Nucleus accumbens (tissue), 56 donors: Measurements from ENCODE around the gene PXMP2.

Experiments
- DNase-seq, 56 donors: peaks; one replicate each; lab custom pipeline; 2025; lab: John Stamatoyannopoulos, UW

PXMP2 gene

DNA sequence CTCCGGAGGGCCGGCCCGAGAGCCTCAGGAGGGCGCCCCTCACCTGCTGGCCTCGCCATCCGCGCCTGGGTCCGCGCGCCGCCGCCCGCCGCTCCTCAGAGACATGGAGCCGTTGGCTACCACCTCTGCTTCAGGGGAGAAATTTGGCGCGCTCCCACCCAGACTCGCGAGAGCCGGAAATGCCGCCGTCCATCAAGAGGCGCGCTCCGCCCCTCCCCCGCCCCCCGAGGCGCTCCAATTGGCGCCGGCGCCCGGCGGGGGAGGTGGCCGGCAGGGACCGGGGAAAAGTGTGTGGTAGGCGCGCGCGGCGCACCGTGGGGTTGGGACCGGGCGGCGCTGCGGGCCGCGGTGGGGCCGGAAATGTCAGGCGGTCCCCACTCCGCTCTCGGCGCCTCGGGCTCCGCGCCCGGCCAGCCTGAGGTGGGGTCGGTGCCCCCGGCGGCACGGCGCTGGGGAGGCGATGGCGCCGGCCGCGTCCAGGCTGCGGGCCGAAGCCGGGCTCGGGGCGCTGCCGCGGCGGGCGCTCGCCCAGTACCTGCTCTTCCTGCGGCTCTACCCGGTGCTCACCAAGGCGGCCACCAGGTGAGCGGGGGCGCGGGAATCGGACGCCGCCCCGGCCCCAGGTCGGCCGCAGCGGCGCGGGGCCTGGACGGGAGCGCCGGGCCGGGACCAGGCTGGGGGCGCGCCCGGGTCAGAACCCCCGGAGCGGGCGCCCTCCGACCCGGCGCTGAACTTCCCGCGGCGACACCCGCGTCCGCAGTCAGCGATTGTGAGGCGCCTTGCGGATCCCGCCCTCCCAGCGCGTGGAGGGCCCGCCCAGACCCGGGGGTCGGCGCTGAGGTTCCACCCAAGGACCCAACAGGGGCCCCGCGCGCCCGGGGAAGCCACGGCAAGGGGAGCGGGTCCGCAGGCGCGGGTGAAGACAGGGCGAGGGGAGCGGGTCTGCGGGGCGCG is at the start of gene PXMP2, which contains the start of gene POLE:
Gene PXMP2 (plus strand): TSS at position 377 of the 954 bp plus-strand sequence. CDS start 84 bp downstream, at position 461.
Gene POLE (minus strand): TSS at position 132 of the 954 bp plus-strand sequence. CDS start 27 bp downstream, at position 105.
- peak in 55 of 56 donors; percentile 47 to 96 (median 86) for DNase-seq

DNA sequence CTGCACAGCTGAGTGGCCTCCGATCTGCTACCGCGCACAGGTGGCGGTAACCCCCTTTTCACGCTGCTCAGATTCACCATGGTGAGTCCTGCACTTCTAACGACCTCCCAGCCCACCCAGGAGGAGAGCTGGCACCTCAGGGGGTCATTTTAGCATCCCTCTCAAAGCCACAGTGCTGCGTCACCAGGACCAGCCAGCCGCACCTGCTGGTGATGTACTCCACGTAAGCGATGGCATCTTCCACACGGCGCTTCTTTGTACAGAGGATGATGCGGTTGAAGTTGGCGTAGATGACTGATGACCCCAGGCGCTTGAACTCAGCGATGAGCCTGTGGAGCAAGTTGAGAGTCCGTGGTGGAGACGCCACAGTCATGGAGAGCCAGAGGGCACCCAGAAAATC is 49.6 kb upstream of the PXMP2 start:
- DNase-seq = no peak

DNA sequence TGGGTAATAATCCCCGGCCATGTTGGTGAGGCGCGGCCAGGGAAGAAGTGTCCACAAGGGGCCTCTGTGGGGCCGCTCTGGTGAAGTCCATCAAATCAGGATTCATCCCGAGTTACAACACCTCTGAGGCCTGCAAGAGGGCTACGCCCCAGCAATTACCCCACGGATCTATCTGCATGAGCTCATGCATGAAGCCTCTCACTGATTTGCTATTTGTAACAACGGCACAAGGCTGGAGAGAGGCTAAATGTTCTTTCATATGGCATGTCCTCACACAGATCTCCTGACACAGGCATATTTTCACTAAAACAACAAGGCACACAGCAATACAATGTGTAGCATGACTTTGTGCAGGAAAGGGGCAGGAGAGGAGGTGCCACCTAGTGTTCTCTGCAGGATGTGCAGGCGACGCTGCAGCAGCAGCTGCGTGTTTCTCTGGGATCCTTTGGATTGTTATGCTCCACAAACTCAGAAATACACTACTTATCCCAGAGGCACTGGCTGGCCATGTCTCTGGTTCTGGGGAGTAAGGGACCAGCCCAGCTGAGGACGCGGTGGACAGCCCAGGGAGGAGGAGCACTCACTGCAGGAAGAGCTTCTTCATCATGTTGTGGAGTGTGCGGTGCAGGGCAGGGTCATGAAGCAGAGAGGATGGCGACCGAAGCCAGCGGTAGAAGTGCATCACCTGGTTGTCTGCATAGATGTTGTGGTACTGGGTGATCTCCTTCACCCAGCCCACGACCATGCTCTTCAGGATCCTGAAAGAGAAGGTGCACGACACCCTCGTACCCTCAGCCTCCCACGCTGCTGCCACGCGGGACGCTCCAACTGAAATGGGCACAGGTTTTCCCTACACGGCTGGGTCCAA is 48.6 kb upstream of the PXMP2 start:
- DNase-seq = peak in 11 of 56 donors; percentile 1 to 42 (median 7)

DNA sequence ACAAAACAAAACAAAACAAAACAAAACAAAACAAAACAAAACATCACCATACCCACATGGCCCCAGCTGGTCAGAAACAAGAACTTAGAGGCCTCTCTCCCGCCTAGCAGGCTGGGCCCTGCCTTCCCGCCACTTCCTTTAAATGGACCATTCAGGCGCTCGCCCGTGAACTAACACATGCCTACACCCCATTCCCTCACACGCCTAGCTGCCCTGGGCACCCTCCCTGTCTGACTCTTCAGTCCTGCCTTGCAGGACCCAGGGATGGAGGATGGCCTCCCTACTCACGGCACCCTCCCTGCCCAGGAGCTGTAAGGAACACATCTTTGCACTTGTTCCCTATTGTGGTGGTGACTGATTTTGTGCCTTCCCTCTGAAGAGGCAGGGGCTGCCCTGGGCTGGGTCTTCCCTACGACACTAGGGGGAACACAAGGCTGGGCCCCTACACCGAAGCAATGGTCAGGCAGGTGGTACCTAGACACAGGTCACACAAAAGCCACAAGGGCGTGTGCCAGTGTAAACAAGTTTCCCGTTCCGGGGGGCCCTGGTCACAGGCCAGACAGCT is 47.3 kb upstream of the PXMP2 start:
- no peak for DNase-seq

DNA sequence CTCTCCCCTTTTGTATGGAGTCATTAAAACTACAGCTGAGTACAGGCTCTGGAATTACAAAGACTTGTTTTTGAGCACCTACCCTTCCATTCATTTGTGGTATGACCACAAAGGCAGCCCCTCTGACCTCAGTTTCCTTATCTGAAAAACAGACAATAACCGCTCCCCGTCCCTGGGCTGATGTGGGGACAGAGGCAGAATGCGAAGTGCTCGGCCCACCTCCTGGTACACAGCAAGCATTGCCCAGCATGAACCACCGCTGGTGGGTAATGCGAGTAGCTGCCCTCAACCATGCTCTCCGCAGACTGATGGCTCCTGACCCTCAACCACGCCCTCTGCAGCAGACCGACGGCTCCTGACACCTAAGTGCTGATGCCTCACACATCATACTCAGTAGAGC is 46.5 kb upstream of the PXMP2 start:
- DNase-seq = no peak

DNA sequence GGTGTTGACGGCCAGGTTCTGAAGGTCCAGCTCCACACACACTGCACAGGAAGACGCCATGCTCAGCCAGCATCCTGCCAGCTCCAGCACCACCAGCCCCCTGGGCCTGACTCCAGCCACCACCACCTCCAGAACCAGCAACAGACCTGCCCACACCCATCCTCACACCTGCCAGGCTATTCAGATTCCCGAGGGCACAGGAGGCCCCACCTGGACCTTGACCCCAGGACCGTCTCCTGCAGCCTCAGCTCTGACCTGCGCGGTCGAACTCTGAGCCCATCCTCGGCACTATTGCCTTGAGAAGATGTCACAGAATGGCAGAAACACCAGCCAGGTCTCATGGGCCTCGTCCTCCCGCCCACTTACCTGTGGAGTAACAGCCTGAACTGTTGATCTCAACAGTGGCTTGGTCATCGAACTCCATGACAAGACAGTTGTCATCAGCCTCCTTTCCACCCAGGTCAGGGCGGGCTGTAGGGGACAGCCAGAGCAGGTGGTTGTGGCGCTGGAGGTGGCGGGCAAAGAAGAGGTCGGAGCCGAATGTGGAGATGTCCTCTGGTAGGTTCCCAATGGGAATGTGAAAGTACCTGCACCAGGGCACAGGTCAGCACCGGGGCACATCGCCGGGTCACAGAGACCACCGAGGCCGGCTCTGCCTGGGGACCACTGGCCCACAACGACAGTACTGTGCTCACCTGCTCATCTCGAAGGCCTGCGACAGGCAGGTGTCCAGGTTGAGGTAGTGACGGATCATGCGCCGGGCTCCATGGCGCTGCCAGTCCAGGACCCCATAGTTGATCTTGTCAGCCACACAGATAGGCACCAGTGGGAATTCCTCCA is 45.4 kb upstream of the PXMP2 start:
- DNase-seq = no peak

DNA sequence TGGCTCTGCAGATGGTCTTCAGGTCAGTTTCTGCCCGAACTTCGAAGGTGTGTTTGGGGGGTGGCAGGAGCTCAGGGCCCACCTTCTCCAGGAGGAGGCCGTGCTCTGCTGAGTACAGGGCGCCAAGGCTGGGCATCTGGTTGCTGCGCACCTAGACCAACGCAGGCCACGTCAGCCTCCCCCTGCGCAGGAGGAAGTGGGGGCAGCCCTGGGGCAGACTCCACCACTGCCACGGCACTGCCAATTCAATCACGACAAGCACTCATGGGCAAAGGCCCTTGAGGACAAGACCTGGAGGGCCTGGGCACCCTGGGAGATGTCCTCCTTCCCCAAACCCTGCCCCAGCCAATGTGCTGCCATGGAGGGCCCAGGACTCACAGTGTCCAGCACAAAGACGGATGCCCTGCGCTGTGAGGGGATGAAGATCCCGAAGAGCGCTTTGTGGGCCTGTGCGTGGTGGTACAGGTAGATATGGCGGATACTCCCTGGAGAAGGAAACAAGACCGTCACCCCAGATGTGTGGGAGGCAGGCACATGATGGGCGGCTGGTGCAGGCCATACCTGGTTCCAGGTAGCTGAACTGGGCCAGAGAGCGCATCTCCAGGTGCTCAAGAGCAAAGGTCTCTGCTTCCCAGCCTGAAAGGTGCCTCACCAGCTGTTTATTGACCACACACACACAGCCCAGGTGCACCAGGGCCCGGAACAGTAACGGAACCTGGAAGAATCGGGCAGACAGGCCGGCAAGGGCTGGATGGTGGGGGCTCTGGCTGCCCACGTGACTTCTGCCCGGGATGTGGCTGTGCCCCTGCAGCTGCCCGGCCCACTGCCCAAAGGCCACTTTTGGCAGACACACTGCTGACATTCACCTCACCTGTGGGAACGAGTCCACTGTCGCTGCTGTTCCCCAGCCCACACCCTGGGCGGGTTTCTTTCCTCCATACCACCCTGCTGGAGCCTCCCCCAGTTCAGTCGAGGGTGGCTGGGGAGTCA is 44.2 kb upstream of the PXMP2 start:
- no peak for DNase-seq

DNA sequence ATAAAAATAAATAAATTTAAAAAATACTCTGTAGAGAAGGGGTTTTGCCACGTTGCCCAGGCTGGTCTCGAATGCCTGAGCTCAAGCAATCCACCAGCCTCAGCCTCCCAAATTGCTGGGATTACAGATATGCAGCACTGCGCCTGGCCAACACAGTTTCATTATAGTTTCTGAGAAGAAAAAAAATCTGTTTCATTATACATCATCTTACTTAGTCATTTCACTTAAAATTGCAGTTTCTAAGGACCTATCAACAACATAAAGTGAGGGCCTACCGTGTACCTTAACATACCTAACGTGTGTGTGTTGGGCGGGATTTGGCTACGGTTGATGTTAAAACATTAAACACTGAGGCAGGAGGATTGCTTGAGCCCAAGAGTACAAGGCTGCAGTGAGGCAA is 40.5 kb upstream of the PXMP2 start:
- no peak for DNase-seq

DNA sequence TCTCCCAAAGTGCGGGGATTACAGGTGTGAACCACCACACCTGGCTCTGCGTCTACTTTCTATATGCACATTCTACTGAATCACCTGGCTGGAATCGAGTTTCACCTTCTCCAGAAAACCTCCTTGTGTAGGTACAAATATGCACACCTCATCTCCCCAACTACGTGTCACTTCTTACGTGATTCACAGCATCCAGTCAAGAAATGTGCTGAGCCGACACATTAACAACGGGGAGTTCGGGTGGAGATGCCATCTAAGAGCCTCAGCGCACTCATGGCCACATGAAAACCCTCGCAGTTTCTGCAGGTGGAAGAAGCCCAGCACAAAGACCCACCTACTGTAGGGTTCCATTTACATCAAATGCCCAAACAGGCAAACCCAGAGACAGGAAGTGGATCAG is 39.5 kb upstream of the PXMP2 start:
- DNase-seq = no peak

DNA sequence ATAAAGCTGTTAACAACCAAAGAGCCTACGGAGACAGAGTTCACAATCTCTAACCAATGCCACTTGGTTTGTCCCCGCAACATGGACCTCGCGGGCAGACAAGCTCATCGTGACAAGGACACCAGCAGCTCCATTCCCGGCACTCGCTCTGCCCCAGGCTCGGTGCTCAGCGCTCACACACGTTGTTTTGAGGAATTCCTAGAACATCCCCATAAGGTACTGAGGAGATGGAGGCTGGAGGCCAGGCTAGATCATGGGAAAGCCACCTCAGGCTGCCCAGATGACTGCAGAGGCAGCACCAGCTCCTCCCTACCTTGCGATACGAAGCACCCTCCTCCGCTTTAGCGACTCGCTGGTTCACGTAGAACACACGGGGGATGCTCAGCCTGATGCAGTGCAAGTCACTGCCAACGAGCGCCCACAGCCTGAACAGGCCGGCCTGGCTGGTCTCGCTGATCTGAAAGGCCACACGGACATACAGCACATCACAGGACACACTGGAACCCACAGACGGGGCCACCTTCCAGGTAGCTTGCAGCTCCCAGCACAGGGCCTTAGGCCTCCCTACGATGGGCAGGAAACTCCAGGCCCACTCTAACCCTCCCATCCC is 38.7 kb upstream of the PXMP2 start:
- no peak for DNase-seq

DNA sequence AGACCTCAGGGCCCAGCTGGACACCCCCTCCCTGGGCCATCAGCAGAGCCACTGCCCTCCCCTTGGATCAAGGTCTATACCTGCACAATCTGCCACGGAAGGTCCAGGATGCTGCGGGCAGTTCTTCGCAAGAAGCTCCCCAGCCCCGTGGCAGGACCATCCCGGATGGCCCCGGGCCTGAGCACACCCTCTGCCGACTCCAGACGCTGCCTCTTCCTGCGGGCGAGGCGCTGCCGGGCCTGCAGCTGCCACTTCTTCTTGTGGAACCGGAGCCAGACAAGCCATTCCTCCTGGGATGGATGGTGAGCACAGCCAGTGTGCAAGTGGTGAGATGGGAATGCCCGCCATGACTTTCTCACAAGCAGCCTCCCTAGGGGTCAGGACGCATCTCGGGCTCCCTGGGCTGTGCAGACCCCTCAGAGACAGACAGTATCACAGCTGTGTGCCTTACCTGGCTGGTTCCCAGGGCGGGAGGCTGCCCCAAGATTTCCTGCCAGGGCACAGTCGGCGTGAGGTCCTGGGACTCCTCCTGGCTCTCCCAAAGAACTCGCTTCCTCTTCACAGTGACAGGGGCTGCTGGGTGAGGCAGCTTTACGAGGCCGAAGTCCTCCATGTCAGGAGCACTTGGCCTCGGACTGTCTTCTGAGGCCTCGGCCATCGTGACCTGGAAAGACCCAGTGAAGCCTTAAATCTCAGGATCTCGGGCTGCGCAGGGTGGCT is 38.0 kb upstream of the PXMP2 start:
- DNase-seq = no peak

DNA sequence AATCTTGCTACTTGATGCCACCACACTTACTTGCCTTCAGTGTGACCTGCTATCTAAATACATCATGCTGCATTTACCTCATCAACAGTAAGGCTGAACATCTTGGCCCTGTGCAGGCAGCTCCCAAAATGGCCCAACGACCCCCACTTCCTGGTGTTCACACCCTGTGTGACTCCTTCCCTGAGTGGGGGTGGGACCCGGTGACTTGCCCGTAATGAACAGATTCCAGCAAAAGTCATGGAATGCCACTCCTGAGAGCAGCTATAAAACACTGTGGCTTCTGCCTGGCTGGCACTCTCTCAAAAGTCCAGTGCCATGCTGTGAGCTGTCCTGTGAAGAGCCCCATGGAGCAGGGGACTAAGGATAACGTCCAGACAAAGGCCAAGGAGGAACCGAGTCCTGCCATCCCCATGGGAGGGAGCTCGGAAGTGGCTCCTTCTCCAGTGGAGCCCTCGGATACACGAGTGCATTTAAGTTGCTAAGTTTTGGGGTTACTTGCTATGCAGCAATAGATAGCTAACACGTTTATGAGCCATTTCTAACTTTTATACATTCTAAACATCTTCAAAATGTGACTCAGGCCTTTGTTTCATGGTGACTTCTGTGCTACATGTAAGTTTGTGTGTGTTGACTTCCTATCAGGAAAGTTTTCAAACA is 35.8 kb upstream of the PXMP2 start:
- no peak for DNase-seq

DNA sequence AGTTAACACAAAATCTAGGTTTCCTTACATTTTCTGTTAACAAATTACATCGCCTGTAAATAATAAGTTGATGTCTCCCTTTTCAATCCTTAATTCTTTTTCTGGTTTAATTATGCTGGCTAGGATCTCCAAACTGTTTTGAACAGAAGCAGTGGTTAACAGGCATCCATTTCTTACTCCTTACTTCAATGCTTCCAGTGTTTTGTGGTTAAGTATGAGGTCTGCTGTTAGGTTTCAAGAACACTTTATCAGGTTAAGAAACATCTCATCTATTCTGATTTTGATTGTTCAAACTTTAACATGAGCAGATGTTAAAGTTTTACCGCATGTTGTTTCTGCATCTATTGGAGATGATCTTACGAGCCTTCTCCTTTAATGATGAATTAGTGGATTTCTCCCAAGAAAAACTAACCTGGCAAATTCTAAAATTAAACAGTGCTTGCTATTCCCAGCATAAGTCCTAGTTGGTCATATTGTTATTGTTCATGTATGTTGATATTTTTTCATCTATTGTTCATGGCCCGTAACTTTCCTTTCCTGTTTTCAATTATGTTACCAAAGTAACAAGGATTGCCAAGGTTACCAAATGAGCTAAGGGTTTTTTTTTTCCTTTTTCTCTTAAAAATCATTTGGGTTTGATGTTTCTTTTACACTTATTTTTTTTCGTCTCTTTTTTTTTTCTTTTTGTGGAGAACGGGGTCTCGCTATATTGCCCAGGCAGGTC is 33.7 kb upstream of the PXMP2 start:
- no peak for DNase-seq

DNA sequence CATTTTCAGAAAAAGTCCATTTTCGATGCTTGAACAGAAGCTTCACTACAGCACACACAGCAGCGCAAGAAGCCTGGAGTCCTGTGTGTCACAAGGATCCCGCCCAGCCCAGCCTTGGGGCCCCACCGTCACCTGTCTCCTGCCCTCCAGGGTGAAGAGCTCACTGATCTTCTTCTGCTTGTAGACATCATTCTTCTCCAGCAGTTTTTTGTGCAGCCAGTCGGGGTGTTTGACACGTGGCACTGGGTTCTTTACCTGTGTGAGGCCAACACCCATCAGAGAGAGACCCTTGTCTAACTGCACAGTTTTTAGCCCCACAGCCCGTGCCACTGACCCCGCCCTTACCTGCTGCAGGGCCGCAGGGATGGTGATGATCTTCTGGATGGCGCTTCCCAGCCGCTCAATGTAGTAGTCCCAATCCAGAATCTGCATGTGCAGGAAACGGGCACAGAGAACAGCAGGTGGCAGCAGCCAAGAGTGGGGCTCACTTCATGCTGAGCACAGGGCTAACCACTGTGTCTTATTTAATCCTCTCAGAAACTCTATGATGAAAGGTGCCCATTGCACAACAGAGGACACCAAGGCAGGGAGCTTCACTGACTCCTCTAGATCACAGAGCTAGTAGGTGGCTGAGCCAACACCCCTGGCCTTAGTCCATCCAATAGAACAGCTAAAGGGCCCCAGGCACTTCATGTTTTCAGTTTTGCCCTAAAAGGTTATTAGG is 30.2 kb upstream of the PXMP2 start:
- DNase-seq = no peak

DNA sequence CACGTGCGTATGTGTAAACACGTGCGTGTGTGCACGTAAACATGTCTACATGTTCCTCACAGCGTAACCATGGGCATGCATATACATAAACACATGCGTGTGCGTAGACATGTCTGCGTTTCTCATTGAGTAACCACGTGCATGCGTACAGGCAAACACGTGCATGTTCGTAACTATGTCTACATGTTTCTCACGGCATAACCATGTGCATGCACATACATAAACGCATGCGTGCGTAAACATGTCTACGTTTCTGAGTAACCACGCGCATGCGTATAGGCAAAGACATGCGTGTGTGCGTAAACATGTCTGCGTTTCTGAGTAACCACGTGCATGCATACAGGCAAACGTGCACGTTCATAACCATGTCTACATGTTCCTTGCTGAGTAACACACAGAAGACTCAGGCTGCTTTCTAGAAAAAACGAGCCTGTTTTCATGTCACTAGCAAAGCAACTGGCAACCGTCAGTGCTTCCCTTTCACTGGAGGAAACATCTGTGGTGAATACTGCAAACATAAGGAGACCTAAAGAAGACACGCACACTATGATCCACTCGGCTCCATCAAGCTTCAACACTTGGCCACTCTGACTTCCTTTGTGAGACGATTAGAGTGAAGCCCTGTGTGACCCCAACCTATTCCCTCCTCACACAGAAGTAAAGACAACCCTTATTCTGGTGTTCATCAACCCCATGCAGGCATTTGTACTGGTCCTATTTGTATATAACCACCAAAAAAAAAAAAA is 29.1 kb upstream of the PXMP2 start:
- no peak for DNase-seq
